ENCODE data around the gene PRR7. TPM values are rescaled to one million over a fixed set of nuclear protein-coding genes. Genes with fewer than 3 reads are reported as not detected.

PRR7 gene
- total and polyA plus RNA-seq, 2 of the 13 experiments (the other 11 are each of a cell fraction or from before 2014, with no cell fraction given) = 4.8 to 5.0 TPM

DNA sequence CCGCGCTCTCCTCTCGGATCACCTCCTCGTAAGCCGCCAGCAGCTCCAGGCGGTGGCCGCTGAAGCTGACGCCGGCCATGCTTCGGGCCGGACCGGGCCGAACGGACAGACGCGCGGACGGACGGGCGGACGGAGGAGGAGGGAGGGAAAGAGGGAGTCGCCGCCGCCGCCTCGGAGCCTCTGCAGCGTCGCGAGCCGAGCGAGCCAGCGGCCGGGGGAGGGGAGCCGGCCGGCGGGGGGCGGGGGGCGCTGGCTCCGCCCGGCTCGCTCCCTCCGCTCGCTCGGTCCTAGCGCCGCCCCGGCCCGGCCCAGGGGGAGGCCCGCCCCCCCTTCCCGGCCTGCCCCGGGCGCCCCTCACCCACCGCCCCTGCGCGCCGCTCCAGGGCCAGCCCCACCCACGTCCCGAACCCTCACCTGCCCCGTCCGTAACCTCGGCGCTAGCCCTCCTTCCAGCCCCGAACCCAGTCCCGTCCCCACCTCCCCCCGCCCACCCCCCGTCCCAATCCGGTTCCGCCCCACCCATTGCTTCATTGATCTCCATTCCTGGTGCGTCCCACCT, 26.9 kb downstream of the PRR7 start, which contains the start of gene DBN1 (continued):
- TF ChIP-seq ZNF704 (CRISPR knock-in tag; IDR thresholded peaks at IDR 0.05; ENCODE audit: borderline replicate concordance) (no peak), HES4 (CRISPR knock-in tag; IDR thresholded peaks at IDR 0.05; ENCODE audit: borderline replicate concordance) (no peak), HHEX (CRISPR knock-in tag; IDR thresholded peaks at IDR 0.05) (no peak), SNAI1 (CRISPR knock-in tag; IDR thresholded peaks at IDR 0.05; ENCODE audit: borderline replicate concordance) (no peak), UBTF (CRISPR knock-in tag; IDR thresholded peaks at IDR 0.05) (no peak), HOXA3 (CRISPR knock-in tag; IDR thresholded peaks at IDR 0.05) (no peak), KDM6A (CRISPR knock-in tag; IDR thresholded peaks at IDR 0.05; ENCODE audit: low read depth) (no peak), KLF6 (CRISPR knock-in tag; IDR thresholded peaks at IDR 0.05) (no peak), ZNF607 (CRISPR knock-in tag; IDR thresholded peaks at IDR 0.05; ENCODE audit: borderline replicate concordance) (no peak), CBX5 (CRISPR knock-in tag; IDR thresholded peaks at IDR 0.05; ENCODE audit: borderline replicate concordance) (no peak), KDM1A (CRISPR knock-in tag; IDR thresholded peaks at IDR 0.05) (no peak), MEIS2 (CRISPR knock-in tag; IDR thresholded peaks at IDR 0.05) (no peak), TAF1 (CRISPR knock-in tag; IDR thresholded peaks at IDR 0.05) (peak; percentile 42; the same call in 1 of the 2 replicates), PLRG1 (conservative IDR thresholded peaks at IDR 0.05) (no peak), SMAD1 (CRISPR knock-in tag; IDR thresholded peaks at IDR 0.05; ENCODE audit: borderline replicate concordance, low read depth) (no peak), RBFOX2 (IDR thresholded peaks at IDR 0.05; ENCODE audit: low read depth, low read length) (peak; percentile 41; the same call in 1 of the 2 replicates), ESRRA (CRISPR knock-in tag; IDR thresholded peaks at IDR 0.05; ENCODE audit: low read depth) (no peak)
- TF ChIP-seq, protein P1, sequence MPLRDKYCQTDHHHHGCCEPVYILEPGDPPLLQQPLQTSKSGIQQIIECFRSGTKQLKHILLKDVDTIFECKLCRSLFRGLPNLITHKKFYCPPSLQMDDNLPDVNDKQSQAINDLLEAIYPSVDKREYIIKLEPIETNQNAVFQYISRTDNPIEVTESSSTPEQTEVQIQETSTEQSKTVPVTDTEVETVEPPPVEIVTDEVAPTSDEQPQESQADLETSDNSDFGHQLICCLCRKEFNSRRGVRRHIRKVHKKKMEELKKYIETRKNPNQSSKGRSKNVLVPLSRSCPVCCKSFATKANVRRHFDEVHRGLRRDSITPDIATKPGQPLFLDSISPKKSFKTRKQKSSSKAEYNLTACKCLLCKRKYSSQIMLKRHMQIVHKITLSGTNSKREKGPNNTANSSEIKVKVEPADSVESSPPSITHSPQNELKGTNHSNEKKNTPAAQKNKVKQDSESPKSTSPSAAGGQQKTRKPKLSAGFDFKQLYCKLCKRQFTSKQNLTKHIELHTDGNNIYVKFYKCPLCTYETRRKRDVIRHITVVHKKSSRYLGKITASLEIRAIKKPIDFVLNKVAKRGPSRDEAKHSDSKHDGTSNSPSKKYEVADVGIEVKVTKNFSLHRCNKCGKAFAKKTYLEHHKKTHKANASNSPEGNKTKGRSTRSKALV (CRISPR knock-in tag; IDR thresholded peaks at IDR 0.05) = no peak
- TF ChIP-seq, protein P2, sequence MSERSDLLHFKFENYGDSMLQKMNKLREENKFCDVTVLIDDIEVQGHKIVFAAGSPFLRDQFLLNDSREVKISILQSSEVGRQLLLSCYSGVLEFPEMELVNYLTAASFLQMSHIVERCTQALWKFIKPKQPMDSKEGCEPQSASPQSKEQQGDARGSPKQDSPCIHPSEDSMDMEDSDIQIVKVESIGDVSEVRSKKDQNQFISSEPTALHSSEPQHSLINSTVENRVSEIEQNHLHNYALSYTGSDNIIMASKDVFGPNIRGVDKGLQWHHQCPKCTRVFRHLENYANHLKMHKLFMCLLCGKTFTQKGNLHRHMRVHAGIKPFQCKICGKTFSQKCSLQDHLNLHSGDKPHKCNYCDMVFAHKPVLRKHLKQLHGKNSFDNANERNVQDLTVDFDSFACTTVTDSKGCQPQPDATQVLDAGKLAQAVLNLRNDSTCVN (CRISPR knock-in tag; IDR thresholded peaks at IDR 0.05; ENCODE audit: borderline replicate concordance) = no peak
- TF ChIP-seq, protein P3, sequence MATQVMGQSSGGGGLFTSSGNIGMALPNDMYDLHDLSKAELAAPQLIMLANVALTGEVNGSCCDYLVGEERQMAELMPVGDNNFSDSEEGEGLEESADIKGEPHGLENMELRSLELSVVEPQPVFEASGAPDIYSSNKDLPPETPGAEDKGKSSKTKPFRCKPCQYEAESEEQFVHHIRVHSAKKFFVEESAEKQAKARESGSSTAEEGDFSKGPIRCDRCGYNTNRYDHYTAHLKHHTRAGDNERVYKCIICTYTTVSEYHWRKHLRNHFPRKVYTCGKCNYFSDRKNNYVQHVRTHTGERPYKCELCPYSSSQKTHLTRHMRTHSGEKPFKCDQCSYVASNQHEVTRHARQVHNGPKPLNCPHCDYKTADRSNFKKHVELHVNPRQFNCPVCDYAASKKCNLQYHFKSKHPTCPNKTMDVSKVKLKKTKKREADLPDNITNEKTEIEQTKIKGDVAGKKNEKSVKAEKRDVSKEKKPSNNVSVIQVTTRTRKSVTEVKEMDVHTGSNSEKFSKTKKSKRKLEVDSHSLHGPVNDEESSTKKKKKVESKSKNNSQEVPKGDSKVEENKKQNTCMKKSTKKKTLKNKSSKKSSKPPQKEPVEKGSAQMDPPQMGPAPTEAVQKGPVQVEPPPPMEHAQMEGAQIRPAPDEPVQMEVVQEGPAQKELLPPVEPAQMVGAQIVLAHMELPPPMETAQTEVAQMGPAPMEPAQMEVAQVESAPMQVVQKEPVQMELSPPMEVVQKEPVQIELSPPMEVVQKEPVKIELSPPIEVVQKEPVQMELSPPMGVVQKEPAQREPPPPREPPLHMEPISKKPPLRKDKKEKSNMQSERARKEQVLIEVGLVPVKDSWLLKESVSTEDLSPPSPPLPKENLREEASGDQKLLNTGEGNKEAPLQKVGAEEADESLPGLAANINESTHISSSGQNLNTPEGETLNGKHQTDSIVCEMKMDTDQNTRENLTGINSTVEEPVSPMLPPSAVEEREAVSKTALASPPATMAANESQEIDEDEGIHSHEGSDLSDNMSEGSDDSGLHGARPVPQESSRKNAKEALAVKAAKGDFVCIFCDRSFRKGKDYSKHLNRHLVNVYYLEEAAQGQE (IDR thresholded peaks at IDR 0.05; ENCODE audit: borderline replicate concordance in 1 of 2, low read depth in 1 of 2, low read length in 2 of 2) = no peak

Data from HepG2 (cell line).